Endothelial cell of umbilical vein (primary cell): ENCODE measurements around the gene AURKAIP1. TPM values are rescaled to one million over a fixed set of nuclear protein-coding genes. Genes with fewer than 3 reads are reported as not detected.

Experiments used
- BruUV-seq: library from RNA; stranded (reverse); fragments of 400-500 nt; replicated peaks from 2 replicates; lab custom pipeline; 2021; lab: Mats Ljungman, UMichigan
- CTCF ChIA-PET: fragments of 300-600, 350-600 bp; sonication (Branson Sonifier 250); formaldehyde crosslinking; loops from one replicate; lab custom pipeline; 2021; ENCODE audit warnings: antibody characterized with exemption, inconsistent platforms; lab: Charles Lee
- POLR2A ChIA-PET: fragments of 300-600, 350-600 bp; sonication (Branson Sonifier 250); formaldehyde crosslinking; loops from one replicate; lab custom pipeline; 2021; ENCODE audit warnings: antibody characterized with exemption, inconsistent platforms; lab: Charles Lee
- DNase-seq: peaks from one replicate; pipeline ENCODE4 v3.0.0-alpha.2; 2011; ENCODE audit warnings: low read depth, low spot score
- FAIRE-seq: peaks from 2 replicates; lab custom pipeline; 2011; peaks lifted over from hg19 to GRCh38; lab: Jason Lieb, UNC
- H2AFZ ChIP-seq: 2 replicates; pipeline ENCODE4 v1.6.0; 2012; ENCODE audit warnings: low read depth, low read length, control low read depth, inconsistent platforms
- H3K27ac ChIP-seq: 2 replicates; pipeline ENCODE4 v1.5.1; 2011; ENCODE audit warnings: low read depth, mild to moderate bottlenecking, control low read depth, low read length, moderate library complexity; ENCODE audit not compliant: insufficient read depth
- H3K27me3 ChIP-seq, 2 experiments: 2 replicates each; pipeline versions ENCODE4 v1.6.0 to v1.6.1; 2011; ENCODE audit warnings: low read length in 2 of 2, mixed read lengths in 1 of 2; ENCODE audit not compliant: control insufficient read depth in 2 of 2, insufficient read depth in 2 of 2
- H3K36me3 ChIP-seq, 2 experiments: 2 replicates in 1 of 2; 3 replicates in 1 of 2; pipeline ENCODE4 v1.5.1; 2011; ENCODE audit warnings: low read length in 2 of 2, mild to moderate bottlenecking in 1 of 2, moderate library complexity in 1 of 2; ENCODE audit not compliant: control insufficient read depth in 2 of 2, insufficient read depth in 2 of 2; ENCODE audit errors: extremely low read depth in 1 of 2
- H3K4me1 ChIP-seq: 3 replicates; pipeline ENCODE4 v1.5.1; 2011; ENCODE audit warnings: mild to moderate bottlenecking, low read length; ENCODE audit not compliant: control insufficient read depth, insufficient read depth; ENCODE audit errors: extremely low read depth
- H3K4me2 ChIP-seq: 2 replicates; pipeline ENCODE4 v1.6.1; 2011; ENCODE audit warnings: low read length, control low read depth, mixed read lengths; ENCODE audit not compliant: insufficient read depth
- H3K4me3 ChIP-seq, 3 experiments: fragments of 200-600 bp in 1 of 3; sonication (generic), shearing (Covaris generic) in 1 of 3; replicated peaks in 1 of 3; 2 replicates each; pipeline ENCODE4 v1.5.1; 2011 to 2016; ENCODE audit warnings: control low read depth in 3 of 3, low read length in 3 of 3, mild to moderate bottlenecking in 2 of 3, inconsistent platforms in 1 of 3, low read depth in 1 of 3, moderate library complexity in 1 of 3; ENCODE audit not compliant: insufficient read depth in 1 of 3
- H3K79me2 ChIP-seq: 2 replicates; pipeline ENCODE4 v1.6.0; 2012; ENCODE audit warnings: low read length, inconsistent platforms; ENCODE audit not compliant: control insufficient read depth, insufficient read depth
- H3K9ac ChIP-seq: replicated peaks from 2 replicates; pipeline ENCODE3; 2011; ENCODE audit warnings: low read length, control low read depth; ENCODE audit not compliant: insufficient read depth; ENCODE audit errors: extremely low read depth
- H3K9me1 ChIP-seq: replicated peaks from 3 replicates; pipeline ENCODE4 v1.6.0; 2011; ENCODE audit warnings: mild to moderate bottlenecking, low read length; ENCODE audit not compliant: control insufficient read depth, insufficient read depth; ENCODE audit errors: extremely low read depth
- H3K9me3 ChIP-seq: replicated peaks from 2 replicates; pipeline ENCODE4 v1.5.1; 2012; ENCODE audit warnings: low read length, inconsistent platforms; ENCODE audit not compliant: control insufficient read depth, insufficient read depth
- H4K20me1 ChIP-seq: replicated peaks from 2 replicates; pipeline ENCODE3; 2011; ENCODE audit warnings: mild to moderate bottlenecking, low read length; ENCODE audit not compliant: control insufficient read depth, insufficient read depth; ENCODE audit errors: extremely low read depth
- CTCF ChIP-seq, 2 donors: IDR thresholded peaks; 1 replicate in 1 of 2; 2 replicates in 1 of 2; pipeline ENCODE4 v1.5.1; 2011; ENCODE audit warnings: low read length in 2 of 2, mild to moderate bottlenecking in 2 of 2, moderate library complexity in 2 of 2, control low read depth in 1 of 2, inconsistent platforms in 1 of 2, low read depth in 1 of 2; ENCODE audit not compliant: insufficient read depth in 1 of 2; ENCODE audit errors: extremely low read depth in 1 of 2
- EZH2 ChIP-seq: IDR thresholded peaks from 2 replicates; pipeline ENCODE4 v1.6.1; 2012; ENCODE audit warnings: borderline replicate concordance, low read depth, mild to moderate bottlenecking, moderate library complexity, low read length, inconsistent platforms; ENCODE audit not compliant: severe bottlenecking
- FOS ChIP-seq: IDR thresholded peaks from 2 replicates; pipeline ENCODE4 v1.6.1; 2011; ENCODE audit warnings: mild to moderate bottlenecking, low read length, moderate library complexity, borderline replicate concordance; ENCODE audit not compliant: insufficient read depth
- GATA2 ChIP-seq: IDR thresholded peaks from 2 replicates; pipeline ENCODE4 v1.7.0; 2011; ENCODE audit warnings: low read depth, mild to moderate bottlenecking, moderate library complexity, mixed read lengths, low read length; ENCODE audit not compliant: insufficient read length, insufficient read depth
- JUN ChIP-seq: IDR thresholded peaks from 2 replicates; pipeline ENCODE4 v1.6.1; 2011; ENCODE audit warnings: borderline replicate concordance, low read depth; ENCODE audit not compliant: insufficient read length, insufficient read depth
- MAX ChIP-seq: IDR thresholded peaks from 2 replicates; pipeline ENCODE4 v1.6.1; 2011; ENCODE audit not compliant: insufficient read depth, insufficient read length
- MYC ChIP-seq: IDR thresholded peaks from one replicate; pipeline ENCODE4 v1.6.1; 2011; ENCODE audit warnings: mild to moderate bottlenecking, low read depth, low read length
- POLR2A ChIP-seq: IDR thresholded peaks from 2 replicates; pipeline ENCODE4 v1.6.1; 2012; ENCODE audit warnings: low read depth, mild to moderate bottlenecking, control low read depth, low read length
- POLR2AphosphoS5 ChIP-seq: IDR thresholded peaks from 2 replicates; pipeline ENCODE4 v1.6.1; 2012; ENCODE audit warnings: low read depth, mild to moderate bottlenecking, control low read depth, low read length, moderate library complexity; ENCODE audit not compliant: insufficient read depth
- dilution Hi-C: fragments of 300-500 bp; cut with MboI; formaldehyde crosslinking; loops from one replicate; pipeline ENCODE4 v1.15.0; 2019; ENCODE audit warnings: low sequenced_read_pairs; ENCODE audit not compliant: extremely low pct_ligation_motif_present
- intact Hi-C: fragments of 100-400 bp; cut with micrococcal nuclease; formaldehyde crosslinking; loops from one replicate; pipeline ENCODE4 v1.10.0; 2022
- polyA plus RNA-seq, 4 experiments: library from polyadenylated mRNA; depleted of rRNA in 3 of 4; stranded (reverse) in 3 of 4; unstranded in 1 of 4; fragments of >200 nt; gene quantifications; 2 replicates each; pipeline versions ENCODE4 v1.2.1 to v1.2.3, GENCODE V29; 2011 to 2012; ENCODE audit warnings: missing spikeins in 1 of 4
- total RNA-seq: library from RNA; stranded (reverse); gene quantifications from 2 replicates; pipeline ENCODE4 v1.2.3, GENCODE V29; 2021

The AURKAIP1 gene
- total and polyA plus RNA-seq, 2 donors (not counting 3 experiments of a cell fraction or from before 2014, with no cell fraction given) = 73.3 to 151 TPM

GRCh38 chr1:1364266-1364665, 10.7 kb downstream of the AURKAIP1 start:
- no peaks in the 10 kb centered on the region for H3K36me3 ChIP-seq
- H3K4me2 ChIP-seq = no peak overlapping the region
- DNase-seq (no peak), FAIRE-seq (no peak)
- no peaks in the 10 kb centered on the region for H3K27me3 ChIP-seq
- no peaks in the 10 kb centered on the region for H3K79me2 ChIP-seq
- peaks cover 3% of the 10 kb centered on the region for H3K9me3 ChIP-seq
- H3K9me1 ChIP-seq = no peaks in the 10 kb centered on the region
- H4K20me1 ChIP-seq = no peaks in the 10 kb centered on the region
- ChIA-PET POLR2A (no interaction called here), CTCF (no interaction called here)
- no peak overlapping the region for H2AFZ ChIP-seq
- dilution Hi-C loops = no loop called here
- no peaks in the 10 kb centered on the region for H3K4me1 ChIP-seq
- no peak overlapping the region for H3K9ac ChIP-seq
- BruUV-seq = no TSS peak
- intact Hi-C loops = no loop called here
- TF ChIP-seq FOS (no peak), POLR2A (no peak), MYC (no peak), GATA2 (no peak), MAX (no peak), EZH2 (no peak), POLR2AphosphoS5 (no peak), CTCF (IDR thresholded peaks at IDR 0.05; ENCODE audit: extremely low read depth in 1 of 2, insufficient read depth in 1 of 2, low read depth in 1 of 2, low read length in 2 of 2) (no peak), JUN (no peak)
- H3K27ac ChIP-seq = no peak overlapping the region
- no peak overlapping the region for H3K4me3 ChIP-seq
